H1 (cell line): ENCODE results near the gene FOXI1. TPM values are rescaled to one million over a fixed set of nuclear protein-coding genes. Genes with fewer than 3 reads are reported as not detected.

Experiments
- CTCF ChIA-PET: fragments of 300-600 bp; sonication (Branson Sonifier 250); formaldehyde crosslinking; loops from one replicate; lab custom pipeline; 2021; ENCODE audit not compliant: partially characterized antibody; lab: Charles Lee
- POLR2A ChIA-PET: fragments of 300-600 bp; sonication (Branson Sonifier 250); formaldehyde crosslinking; loops from one replicate; lab custom pipeline; 2021; ENCODE audit warnings: inconsistent platforms; ENCODE audit not compliant: partially characterized antibody; lab: Charles Lee
- DNase-seq, 2 experiments: peaks; one replicate each; pipeline versions ENCODE4 v3.0.0 to v3.0.0-alpha.2; 2010 to 2022; ENCODE audit warnings: low spot score in 2 of 2, low read depth in 1 of 2, mixed read lengths in 1 of 2
- FAIRE-seq: peaks from 2 replicates; lab custom pipeline; 2011; peaks lifted over from hg19 to GRCh38; lab: Jason Lieb, UNC
- H2AFZ ChIP-seq: 2 replicates; pipeline ENCODE4 v1.8.1; 2012; ENCODE audit warnings: low read length, inconsistent platforms
- H2AK5ac ChIP-seq: 2 replicates; pipeline ENCODE4 v1.6.1; 2013; ENCODE audit warnings: low read depth, low read length
- H2BK120ac ChIP-seq: replicated peaks from 2 replicates; pipeline ENCODE3; 2013; ENCODE audit warnings: low read depth, low read length, inconsistent platforms
- H2BK12ac ChIP-seq: 2 replicates; pipeline ENCODE4 v1.6.1; 2013; ENCODE audit warnings: low read depth, low read length
- H2BK15ac ChIP-seq: 2 replicates; pipeline ENCODE4 v1.6.1; 2013; ENCODE audit warnings: low read length
- H2BK20ac ChIP-seq: 2 replicates; pipeline ENCODE4 v1.6.1; 2013; ENCODE audit warnings: low read length
- H2BK5ac ChIP-seq: 2 replicates; pipeline ENCODE4 v1.6.1; 2013; ENCODE audit warnings: low read depth, low read length
- H3K14ac ChIP-seq: 2 replicates; pipeline ENCODE4 v1.6.1; 2013; ENCODE audit warnings: inconsistent platforms; ENCODE audit not compliant: insufficient read length
- H3K18ac ChIP-seq: 2 replicates; pipeline ENCODE4 v1.6.1; 2013; ENCODE audit warnings: low read length; ENCODE audit errors: extremely low read depth
- H3K23ac ChIP-seq: 2 replicates; pipeline ENCODE4 v1.6.1; 2013; ENCODE audit warnings: inconsistent platforms; ENCODE audit not compliant: insufficient read length
- H3K23me2 ChIP-seq: 2 replicates; pipeline ENCODE4 v1.6.1; 2013; ENCODE audit warnings: low read depth, low read length
- H3K27ac ChIP-seq: 2 replicates; pipeline ENCODE4 v1.6.1; 2011; ENCODE audit warnings: low read depth, low read length, inconsistent platforms
- H3K27me3 ChIP-seq, 4 experiments: replicated peaks in 1 of 4; 1 replicate in 1 of 4; 2 replicates in 3 of 4; pipeline versions ENCODE4 v1.6.1 to v1.8.1; 2011 to 2013; ENCODE audit warnings: low read length in 3 of 4, mild to moderate bottlenecking in 3 of 4, inconsistent platforms in 2 of 4, mixed read lengths in 2 of 4, moderate library complexity in 1 of 4; ENCODE audit not compliant: control insufficient read depth in 3 of 4, insufficient read depth in 3 of 4; ENCODE audit errors: extremely low read depth in 1 of 4
- H3K36me3 ChIP-seq, 4 experiments: 2 replicates each; pipeline versions ENCODE4 v1.6.1 to v1.8.1; 2011 to 2013; ENCODE audit warnings: mild to moderate bottlenecking in 4 of 4, low read length in 3 of 4, moderate library complexity in 2 of 4, control low read depth in 1 of 4, inconsistent platforms in 1 of 4; ENCODE audit not compliant: insufficient read depth in 4 of 4, control insufficient read depth in 2 of 4
- H3K4ac ChIP-seq: replicated peaks from 2 replicates; pipeline ENCODE3; 2013; ENCODE audit warnings: low read length, low read depth, mixed read lengths, inconsistent platforms; ENCODE audit not compliant: insufficient read length
- H3K4me1 ChIP-seq, 4 experiments: replicated peaks in 1 of 4; 1 replicate in 1 of 4; 2 replicates in 3 of 4; pipeline versions ENCODE4 v1.6.1 to v1.8.1; 2011 to 2013; ENCODE audit warnings: low read length in 3 of 4, inconsistent platforms in 2 of 4, mixed read lengths in 1 of 4; ENCODE audit not compliant: insufficient read depth in 4 of 4, control insufficient read depth in 3 of 4
- H3K4me2 ChIP-seq, 2 experiments: 2 replicates each; pipeline versions ENCODE4 v1.6.1 to v1.8.1; 2011 to 2013; ENCODE audit warnings: low read depth in 2 of 2, low read length in 2 of 2, control low read depth in 1 of 2, inconsistent platforms in 1 of 2, mild to moderate bottlenecking in 1 of 2; ENCODE audit not compliant: insufficient read depth in 1 of 2
- H3K4me3 ChIP-seq, 4 experiments: fragments of 200-600, 300-600 bp in 1 of 4; sonication (generic), shearing (Covaris generic), sonication (Bioruptor Twin) in 1 of 4; 2 replicates each; pipeline versions ENCODE4 v1.5.1 to v1.8.1; 2011 to 2016; ENCODE audit warnings: low read length in 4 of 4, low read depth in 3 of 4, control low read depth in 2 of 4, inconsistent platforms in 2 of 4, mild to moderate bottlenecking in 2 of 4, mixed read lengths in 1 of 4, moderate library complexity in 1 of 4; ENCODE audit not compliant: insufficient read depth in 2 of 4; ENCODE audit errors: extremely low read depth in 1 of 4
- H3K56ac ChIP-seq: replicated peaks from 2 replicates; pipeline ENCODE3; 2013; ENCODE audit warnings: low read depth, mild to moderate bottlenecking, mixed read lengths, low read length, inconsistent platforms; ENCODE audit not compliant: insufficient read length
- H3K79me1 ChIP-seq: 2 replicates; pipeline ENCODE4 v1.6.1; 2013; ENCODE audit warnings: low read depth, low read length, control low read depth
- H3K79me2 ChIP-seq, 2 experiments: 2 replicates each; pipeline versions ENCODE4 v1.6.1 to v1.8.1; 2012 to 2013; ENCODE audit warnings: low read length in 2 of 2, mild to moderate bottlenecking in 2 of 2, inconsistent platforms in 1 of 2; ENCODE audit not compliant: insufficient read depth in 2 of 2, control insufficient read depth in 1 of 2
- H3K9ac ChIP-seq, 4 experiments: replicated peaks in 1 of 4; 1 replicate in 1 of 4; 2 replicates in 3 of 4; pipeline versions ENCODE4 v1.6.1 to v1.8.1; 2011 to 2013; ENCODE audit warnings: low read depth in 3 of 4, low read length in 3 of 4, control low read depth in 2 of 4, mild to moderate bottlenecking in 2 of 4, moderate library complexity in 2 of 4, inconsistent platforms in 1 of 4; ENCODE audit errors: extremely low read depth in 1 of 4
- H3K9me3 ChIP-seq, 2 experiments: 2 replicates each; pipeline versions ENCODE4 v1.6.1 to v1.8.1; 2012 to 2013; ENCODE audit warnings: mild to moderate bottlenecking in 2 of 2, moderate library complexity in 2 of 2, control low read depth in 1 of 2, inconsistent platforms in 1 of 2, low read depth in 1 of 2, low read length in 1 of 2, mixed read lengths in 1 of 2; ENCODE audit not compliant: insufficient read depth in 2 of 2
- H4K20me1 ChIP-seq, 2 experiments: replicated peaks in 1 of 2; 2 replicates each; pipeline versions ENCODE3 to v1.8.1; 2011 to 2013; ENCODE audit warnings: inconsistent platforms in 2 of 2, low read length in 2 of 2, mild to moderate bottlenecking in 1 of 2; ENCODE audit not compliant: insufficient read depth in 2 of 2, control insufficient read depth in 1 of 2
- H4K5ac ChIP-seq: 2 replicates; pipeline ENCODE4 v1.6.1; 2013; ENCODE audit warnings: low read length, low read depth, mixed read lengths, inconsistent platforms; ENCODE audit not compliant: insufficient read length
- H4K8ac ChIP-seq: 2 replicates; pipeline ENCODE4 v1.8.0; 2013; ENCODE audit warnings: mild to moderate bottlenecking, moderate library complexity, low read length, inconsistent platforms; ENCODE audit not compliant: insufficient read depth; ENCODE audit errors: extremely low read depth
- H4K91ac ChIP-seq: replicated peaks from 2 replicates; pipeline ENCODE3; 2013; ENCODE audit warnings: low read length, mixed read lengths, inconsistent platforms; ENCODE audit not compliant: insufficient read length
- EGR1 ChIP-seq: IDR thresholded peaks from 2 replicates; pipeline ENCODE4 v1.6.1; 2011; ENCODE audit warnings: low read depth, low read length, borderline replicate concordance
- POLR2A ChIP-seq, 2 experiments: IDR thresholded peaks; 1 replicate in 1 of 2; 2 replicates in 1 of 2; pipeline ENCODE4 v1.6.1; 2011; ENCODE audit warnings: low read depth in 2 of 2, low read length in 2 of 2, mild to moderate bottlenecking in 2 of 2; ENCODE audit errors: control extremely low read depth in 1 of 2
- RNF2 ChIP-seq: fragments of 200-900, 300-1000 bp; sonication (generic); IDR thresholded peaks from 2 replicates; pipeline ENCODE4 v1.7.1; 2016; ENCODE audit warnings: borderline replicate concordance, low read depth, mild to moderate bottlenecking, antibody characterized with exemption, low read length; ENCODE audit not compliant: poor library complexity, severe bottlenecking; ENCODE audit errors: missing control alignments
- WGBS, 2 experiments: shearing (Covaris generic) in 1 of 2; methylation state at CpG; one replicate each; pipeline versions ENCODE4 v1.1.6 to v1.1.7; 2013 to 2015; ENCODE audit warnings: low lambda C conversion rate in 2 of 2, mixed read lengths in 2 of 2, inconsistent platforms in 1 of 2, low coverage in 1 of 2, missing lambda C conversion rate in 1 of 2; ENCODE audit not compliant: insufficient replicate concordance in 2 of 2, insufficient coverage in 1 of 2, insufficient read length in 1 of 2; ENCODE audit errors: extremely low coverage in 1 of 2, missing lambda C conversion rate in 1 of 2; 5-methylcytosine and 5-hydroxymethylcytosine counted together
- polyA plus RNA-seq, 7 experiments: library from polyadenylated mRNA; depleted of rRNA in 3 of 7; stranded (reverse) in 5 of 7; unstranded in 2 of 7; fragments of >200 nt in 5 of 7; fragments of 200-250 nt in 2 of 7; gene quantifications; 1 replicate in 5 of 7; 2 replicates in 1 of 7; 4 replicates in 1 of 7; pipeline versions ENCODE4 v1.2.1 to v1.2.3, GENCODE V29; 2011 to 2013; ENCODE audit warnings: missing spikeins in 2 of 7, mixed read lengths in 2 of 7
- total RNA-seq: library from RNA; stranded (reverse); fragmentation: NEBNext Ultra II Directional; extraction: Animal tissue kit (Norgen Biotek cat#: 25700); gene quantifications from 2 replicates; pipeline ENCODE4 v1.2.1, GENCODE V29; 2021

The FOXI1 gene
- total and polyA plus RNA-seq, 2 of the 8 experiments (the other 6 are each of a cell fraction or from before 2014, with no cell fraction given), result not detected

DNA sequence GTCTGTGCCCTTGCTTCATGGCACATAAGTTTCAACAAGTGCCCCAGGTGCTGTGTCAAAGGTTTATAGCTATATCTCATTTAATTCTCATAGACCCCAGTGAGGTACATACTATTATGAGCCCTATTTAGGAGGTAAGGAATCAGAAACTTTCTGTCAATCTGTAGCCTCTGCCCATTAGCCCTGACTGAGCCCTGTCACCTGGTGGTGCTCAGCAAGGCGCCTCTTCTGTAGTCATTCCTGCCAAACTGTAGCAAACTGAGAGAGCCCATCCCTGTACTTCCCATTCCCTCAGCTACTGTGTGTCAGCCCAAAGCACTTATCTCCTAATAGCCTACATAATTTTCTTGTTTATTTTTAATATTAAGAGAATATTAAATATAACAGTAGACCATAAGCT is 46.5 kb upstream of the FOXI1 start:
- Histone ChIP-seq H2BK15ac (no peak overlapping the region), H4K91ac (no peak overlapping the region), H2BK120ac (no peak overlapping the region), H2BK5ac (no peak overlapping the region), H3K27ac (no peak overlapping the region), H2BK20ac (no peak overlapping the region), H3K4ac (no peak overlapping the region), H3K4me1 (no peaks in the 10 kb centered on the region), H3K14ac (no peak overlapping the region), H3K27me3 (no peaks in the 10 kb centered on the region), H3K36me3 (no peaks in the 10 kb centered on the region), H4K8ac (no peak overlapping the region), H3K9ac (no peak overlapping the region), H2AFZ (no peak overlapping the region), H3K9me3 (no peaks in the 10 kb centered on the region), H2AK5ac (no peak overlapping the region), H4K20me1 (no peaks in the 10 kb centered on the region), H3K79me2 (no peaks in the 10 kb centered on the region), H3K79me1 (no peaks in the 10 kb centered on the region), H2BK12ac (no peak overlapping the region), H3K18ac (no peak overlapping the region), H3K23ac (no peak overlapping the region), H3K23me2 (no peaks in the 10 kb centered on the region), H3K4me2 (no peak overlapping the region), H4K5ac (no peak overlapping the region), H3K4me3 (no peak overlapping the region), H3K56ac (no peak overlapping the region)
- no peak for FAIRE-seq
- no peak for DNase-seq
- whole genome bisulfite sequencing, 2 experiments, result 94% methylated on average over 1 of the region's 1 CpG; no CpG with 5 or more reads in 1 of the 2 experiments
- ChIA-PET CTCF (interaction anchor here (2.0 to 3.2 kb wide), 2 partner anchors 11 to 78 kb away, joined by 5 to 19 read pairs; no protein-coding TSS in a partner anchor), POLR2A (no interaction called here)
- TF ChIP-seq POLR2A (IDR thresholded peaks at IDR 0.05; ENCODE audit: control extremely low read depth in 1 of 2, low read depth in 2 of 2, low read length in 2 of 2), result no peak
- no peak for TF ChIP-seq EGR1
- TF ChIP-seq RNF2, result no peak
